ENCODE data around the gene ZNF616.
"Not testable (repeated sequence)": the region's sequence is repeated elsewhere in the genome, so short reads cannot be mapped to it uniquely, and the experiment has no call there.

Gene ZNF616

GRCh38 chr19:52102782-52103181, 37.0 kb downstream of the ZNF616 start:
- Histone ChIP-seq H3K4me3 (replicated peaks; ENCODE audit: low read depth, low read length) (no peak overlapping the region), H3K27me3 (replicated peaks; ENCODE audit: control insufficient read depth, insufficient read depth, low read length) (no peaks in the 10 kb centered on the region), H3K36me3 (ENCODE audit: control insufficient read depth, insufficient read depth, low read length) (no peaks in the 10 kb centered on the region)
- no peak for TF ChIP-seq CTCF (IDR thresholded peaks at IDR 0.05; ENCODE audit: insufficient read depth, low read length, poor library complexity, severe bottlenecking)
- DNase-seq (ENCODE audit: extremely low read depth, insufficient read length): no peak

DNA sequence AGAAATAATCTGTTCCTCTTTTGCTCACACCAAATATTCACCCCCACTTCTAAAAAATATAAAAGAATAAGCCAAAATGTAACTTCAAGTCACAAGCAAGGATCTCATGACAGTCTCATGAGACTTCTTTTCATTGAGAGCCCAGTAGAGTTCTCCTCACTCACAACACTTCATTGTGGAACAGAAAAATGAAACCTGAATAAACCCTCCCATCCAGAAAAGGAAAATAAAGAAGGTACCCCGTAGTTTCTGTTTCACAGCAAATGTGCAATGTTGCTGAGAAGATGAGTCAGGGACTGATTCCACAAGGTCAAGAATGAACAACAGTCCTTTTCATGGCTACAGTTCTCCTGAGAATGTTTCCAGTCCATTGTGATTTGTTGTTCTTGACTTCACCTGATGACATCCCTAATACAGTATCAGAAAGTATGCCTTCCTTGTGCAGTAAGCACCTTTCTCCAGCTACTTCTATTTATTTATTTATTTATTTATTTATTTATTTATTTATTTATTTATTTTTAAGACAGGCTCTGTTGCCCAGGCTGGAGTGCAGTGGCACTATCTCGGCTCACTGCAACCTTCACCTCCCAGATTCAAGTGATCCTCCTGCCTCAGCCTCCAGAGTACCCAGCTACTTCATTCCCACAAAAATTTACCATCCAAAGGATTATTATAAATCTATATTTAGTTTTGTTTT, 37.7 kb downstream of the ZNF616 start:
- Histone ChIP-seq H3K27me3 (replicated peaks; ENCODE audit: control insufficient read depth, insufficient read depth, low read length) (no peaks in the 10 kb centered on the region), H3K36me3 (ENCODE audit: control insufficient read depth, insufficient read depth, low read length) (no peaks in the 10 kb centered on the region), H3K4me3 (replicated peaks; ENCODE audit: low read depth, low read length) (no peak overlapping the region)
- TF ChIP-seq CTCF (IDR thresholded peaks at IDR 0.05; ENCODE audit: insufficient read depth, low read length, poor library complexity, severe bottlenecking): no peak
- no peak for DNase-seq (ENCODE audit: extremely low read depth, insufficient read length)

- DNase-seq (ENCODE audit: extremely low read depth, insufficient read length): no peak
Observed at GRCh38 chr19:52099497-52100138, 40.1 kb downstream of the ZNF616 start.

DNA sequence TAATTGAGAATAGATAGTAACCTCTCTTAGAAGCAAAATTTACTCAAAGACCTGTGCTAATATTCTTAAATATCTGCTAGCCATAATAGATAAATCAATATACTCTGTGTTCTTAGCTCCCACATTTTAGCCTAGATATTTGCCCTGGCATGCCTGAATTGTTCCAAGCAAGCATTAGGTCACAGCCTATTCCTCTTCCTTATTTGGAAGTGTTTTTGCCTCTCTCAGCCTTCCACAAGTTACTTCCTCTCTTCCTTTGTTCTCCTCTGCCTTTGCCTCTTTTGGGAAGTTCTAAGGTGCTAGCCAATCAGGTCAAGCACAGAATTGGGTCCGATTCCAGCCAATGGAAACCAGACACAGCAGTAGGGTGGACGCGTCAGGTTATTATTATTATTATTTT, 43.3 kb downstream of the ZNF616 start:
- not testable (repeated sequence) for DNase-seq (ENCODE audit: extremely low read depth, insufficient read length); H3K27me3 ChIP-seq (replicated peaks; ENCODE audit: control insufficient read depth, insufficient read depth, low read length); H3K4me3 ChIP-seq (replicated peaks; ENCODE audit: low read depth, low read length); H3K36me3 ChIP-seq (ENCODE audit: control insufficient read depth, insufficient read depth, low read length)

More at GRCh38 chr19:52099497-52100138, 40.1 kb downstream of the ZNF616 start:
- no peaks in the 10 kb centered on the region for H3K36me3 ChIP-seq (ENCODE audit: control insufficient read depth, insufficient read depth, low read length)
- H3K4me3 ChIP-seq (replicated peaks; ENCODE audit: low read depth, low read length): no peak overlapping the region
- no peaks in the 10 kb centered on the region for H3K27me3 ChIP-seq (replicated peaks; ENCODE audit: control insufficient read depth, insufficient read depth, low read length)
- no peak for TF ChIP-seq CTCF (IDR thresholded peaks at IDR 0.05; ENCODE audit: insufficient read depth, low read length, poor library complexity, severe bottlenecking)

GRCh38 chr19:52095172-52096014, 44.3 kb downstream of the ZNF616 start, which contains the start of gene ZNF841:
Gene ZNF841, minus strand, starts transcription at chr19:52095765. Its CDS starts 10,964 bp downstream, at chr19:52084801.
- Histone ChIP-seq H3K27me3 (replicated peaks; ENCODE audit: control insufficient read depth, insufficient read depth, low read length) (no peaks in the 10 kb centered on the region), H3K4me3 (replicated peaks; ENCODE audit: low read depth, low read length) (peak within 1 kb of the TSS; percentile 59), H3K36me3 (ENCODE audit: control insufficient read depth, insufficient read depth, low read length) (no peaks in the 10 kb centered on the region)
- peak; percentile 86 for DNase-seq (ENCODE audit: extremely low read depth, insufficient read length)
- TF ChIP-seq CTCF (IDR thresholded peaks at IDR 0.05; ENCODE audit: insufficient read depth, low read length, poor library complexity, severe bottlenecking): no peak
